GM12892 (cell line): ENCODE measurements around the gene RBFOX1.

Source experiments
- POLR2A ChIP-seq: IDR thresholded peaks from 2 replicates; pipeline ENCODE4 v1.6.1; 2011; ENCODE audit warnings: low read depth, low read length, control low read depth
- POLR2AphosphoS5 ChIP-seq: IDR thresholded peaks from 2 replicates; pipeline ENCODE4 v1.6.1; 2011; ENCODE audit warnings: low read depth, low read length, control low read depth

DNA sequence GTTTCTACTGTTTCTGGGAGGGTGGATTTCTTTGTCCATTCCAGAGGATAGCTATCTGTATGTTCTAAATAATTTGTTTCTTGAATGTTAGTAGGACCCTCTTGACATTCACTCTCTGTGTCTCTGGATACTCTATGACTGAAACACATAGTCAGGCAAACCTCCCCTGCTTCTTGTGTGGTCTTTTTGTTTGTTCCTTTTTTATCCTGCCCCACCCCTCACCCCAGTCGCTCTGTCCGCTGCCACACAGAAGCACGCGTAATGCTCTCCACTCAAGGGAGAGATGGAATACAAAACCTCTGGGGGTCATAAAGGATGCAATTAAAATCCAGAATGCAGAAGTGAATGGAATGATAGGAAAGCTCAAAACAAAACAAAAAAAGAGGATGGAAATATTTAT, 253.1 kb downstream of the RBFOX1 start:
- TF ChIP-seq POLR2A (no peak), POLR2AphosphoS5 (no peak)
